NCI-H2029 treated with DMSO at 0.1 percent for 48 hours (cell line): ENCODE results near the gene NPC1L1.
"Not testable (repeated sequence)": the region's sequence is repeated elsewhere in the genome, so short reads cannot be mapped to it uniquely, and the experiment has no call there.

Source experiments
- DNase-seq: peaks from one replicate; lab custom pipeline; 2025; lab: John Stamatoyannopoulos, UW

NPC1L1 gene

DNA sequence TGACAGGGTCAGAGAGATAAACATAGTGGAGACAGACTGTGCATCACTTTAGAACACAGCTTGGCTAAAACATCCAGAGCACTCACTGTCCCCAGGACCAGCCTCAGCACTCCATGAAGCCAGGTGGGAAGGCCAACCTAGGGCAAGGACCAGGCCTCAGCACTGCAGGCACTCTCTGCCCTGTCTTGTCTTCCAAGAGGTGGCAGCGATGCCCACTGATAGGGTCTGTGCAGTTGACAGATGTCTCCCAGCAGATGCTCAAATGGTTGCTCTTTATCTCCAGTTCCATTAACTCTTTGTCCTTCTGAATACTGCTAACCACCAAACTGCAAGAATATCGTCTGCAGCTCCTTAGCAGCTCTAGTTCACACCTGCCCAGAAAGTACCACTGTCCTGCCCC, 23.5 kb upstream of the NPC1L1 start:
- DNase-seq, result no peak

DNA sequence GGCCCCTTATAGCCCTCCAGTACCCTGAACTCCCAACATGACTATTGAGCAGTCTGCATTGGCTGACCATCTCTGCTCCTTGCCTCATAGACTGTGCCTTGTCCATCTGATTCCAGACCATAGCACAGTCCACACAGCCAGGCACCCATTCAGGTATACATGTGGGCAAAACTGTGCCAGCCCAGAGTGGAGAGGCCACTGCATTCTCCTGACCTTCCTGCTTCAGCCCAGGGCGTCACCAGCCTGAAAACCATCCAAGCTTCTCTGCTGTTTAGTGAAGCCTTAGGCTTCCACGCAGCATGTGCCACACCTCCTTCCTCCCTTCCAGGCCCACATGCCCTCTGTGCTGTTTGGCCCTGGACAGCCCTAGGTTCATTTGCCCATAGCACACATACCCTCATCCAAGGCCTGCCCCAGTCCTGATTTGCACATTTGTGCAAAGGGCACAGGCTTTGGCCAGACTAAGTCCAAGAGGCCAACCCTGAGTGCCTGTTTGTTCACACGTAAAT, 22.1 kb upstream of the NPC1L1 start:
- no peak for DNase-seq

- DNase-seq, result not testable (repeated sequence)
Measured at GRCh38 chr7:44562622-44562962, 21.5 kb upstream of the NPC1L1 start.

DNA sequence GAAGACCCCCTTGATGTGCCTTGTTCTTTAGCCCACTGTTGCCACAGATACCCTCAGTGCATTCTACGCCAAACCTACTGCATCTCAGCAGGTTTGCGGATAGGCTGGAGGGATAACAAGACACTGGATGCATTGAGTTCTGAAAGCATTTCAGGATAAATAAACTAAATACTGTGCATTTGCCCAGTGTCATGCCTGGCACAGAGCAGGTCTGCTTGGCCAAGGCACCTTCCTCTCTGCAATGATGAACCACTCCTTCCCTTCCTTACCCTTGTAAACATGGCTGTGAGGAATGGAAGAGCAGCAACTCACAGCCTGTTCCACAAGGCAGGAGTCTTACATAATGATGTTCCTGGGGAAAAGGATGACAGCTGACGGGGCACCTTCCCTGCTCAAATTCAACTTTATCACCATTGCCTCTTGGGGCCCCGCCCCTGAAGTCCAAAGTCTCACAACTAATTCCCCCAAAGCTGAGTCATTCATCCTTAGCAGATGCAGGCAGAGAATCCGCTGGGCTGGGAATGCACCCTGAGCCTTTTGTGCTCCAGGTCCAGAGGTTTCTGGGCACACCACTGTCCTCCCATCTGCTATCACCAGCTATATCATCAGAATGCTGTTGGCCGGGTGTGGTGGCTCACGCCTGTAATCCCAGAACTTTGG, 21.0 kb upstream of the NPC1L1 start:
- no peak for DNase-seq

GRCh38 chr7:44561481-44561880, 20.4 kb upstream of the NPC1L1 start:
- no peak for DNase-seq

DNA sequence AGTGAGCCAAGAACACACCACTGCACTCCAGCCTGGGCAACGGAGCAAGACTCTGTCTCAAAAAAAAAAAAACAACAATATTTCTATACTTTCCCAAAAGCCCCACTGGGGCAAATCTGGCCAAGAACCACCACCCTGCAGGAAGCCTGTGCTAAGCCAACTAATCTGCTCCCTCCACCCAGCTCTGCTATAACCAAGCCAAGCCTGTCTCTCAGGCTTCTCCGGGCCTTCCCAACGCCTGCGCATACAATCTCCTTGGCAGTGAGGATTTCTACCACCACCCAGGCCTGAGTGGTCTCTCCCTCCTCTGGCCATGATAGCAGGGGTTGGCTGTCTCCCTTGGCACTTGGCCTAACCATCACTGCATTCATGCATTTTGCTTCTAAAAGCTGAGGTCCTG, 18.4 kb upstream of the NPC1L1 start:
- DNase-seq, result no peak

DNA sequence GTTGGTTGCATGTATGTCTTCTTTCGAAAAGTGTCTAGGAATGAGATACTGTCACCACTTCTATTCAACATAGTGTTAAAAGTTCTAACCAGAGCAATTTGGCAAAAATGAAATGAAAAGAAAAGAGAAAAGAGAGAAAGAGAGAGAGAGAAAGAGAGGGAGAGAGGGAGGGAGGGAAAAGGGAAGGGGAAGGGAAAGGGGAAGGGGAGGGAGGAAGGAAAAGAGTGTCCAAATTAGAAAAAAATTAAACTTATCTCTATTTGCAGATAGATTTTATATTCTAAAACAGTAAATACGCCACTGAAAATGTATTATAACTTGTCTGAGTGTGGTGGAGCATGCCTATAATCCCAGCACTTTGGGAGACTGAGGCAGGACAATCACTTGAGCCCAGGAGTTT, 16.4 kb upstream of the NPC1L1 start:
- no peak for DNase-seq

- no peak for DNase-seq
Measured at GRCh38 chr7:44555350-44555749, 14.2 kb upstream of the NPC1L1 start.

DNA sequence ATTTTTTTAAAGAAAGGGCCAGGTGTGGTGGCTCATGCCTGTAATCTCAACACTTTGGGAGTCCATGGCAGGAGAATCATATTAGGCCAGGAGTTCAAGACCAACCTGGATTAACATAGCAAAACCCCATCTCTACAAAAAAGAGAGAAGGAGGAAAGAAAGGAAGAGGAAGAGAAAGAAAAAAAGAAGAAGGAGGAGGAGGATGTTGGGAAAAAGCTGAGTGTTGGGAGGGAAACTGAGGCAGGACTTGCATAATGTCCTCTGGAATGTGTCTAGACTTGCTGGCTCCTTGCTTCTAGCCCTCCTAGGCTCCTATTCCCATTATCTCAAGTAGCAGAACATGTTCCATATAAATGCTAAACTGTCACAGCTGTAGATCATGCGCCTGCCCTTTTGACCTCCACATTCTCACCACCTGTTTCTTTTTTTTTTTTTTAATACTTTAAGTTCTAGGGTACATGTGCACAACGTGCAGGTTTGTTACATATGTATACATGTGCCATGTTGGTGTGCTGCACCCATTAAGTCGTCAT, 11.4 kb upstream of the NPC1L1 start:
- DNase-seq, result not testable (repeated sequence)

DNA sequence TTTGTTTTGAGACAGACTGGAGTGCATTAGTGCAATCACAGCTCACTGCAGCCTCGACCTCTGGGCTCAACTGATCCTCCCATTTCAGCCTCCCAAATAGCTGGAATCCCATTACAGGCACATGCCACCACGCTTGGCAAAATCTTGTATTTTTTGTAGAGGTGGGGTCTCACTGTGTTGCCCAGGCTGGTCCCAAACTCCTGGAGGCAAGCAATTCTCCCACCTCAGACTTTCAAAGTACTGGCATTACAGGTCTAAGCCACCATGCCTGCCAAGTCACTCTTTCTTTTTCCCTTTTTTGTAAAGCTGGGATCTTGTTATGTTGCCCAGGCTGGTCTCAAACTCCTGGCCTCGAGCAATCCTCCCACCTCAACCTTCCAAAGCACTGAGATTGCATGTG, 8.3 kb upstream of the NPC1L1 start:
- DNase-seq, result no peak

GRCh38 chr7:44548893-44549292, 7.8 kb upstream of the NPC1L1 start:
- DNase-seq, result no peak

DNA sequence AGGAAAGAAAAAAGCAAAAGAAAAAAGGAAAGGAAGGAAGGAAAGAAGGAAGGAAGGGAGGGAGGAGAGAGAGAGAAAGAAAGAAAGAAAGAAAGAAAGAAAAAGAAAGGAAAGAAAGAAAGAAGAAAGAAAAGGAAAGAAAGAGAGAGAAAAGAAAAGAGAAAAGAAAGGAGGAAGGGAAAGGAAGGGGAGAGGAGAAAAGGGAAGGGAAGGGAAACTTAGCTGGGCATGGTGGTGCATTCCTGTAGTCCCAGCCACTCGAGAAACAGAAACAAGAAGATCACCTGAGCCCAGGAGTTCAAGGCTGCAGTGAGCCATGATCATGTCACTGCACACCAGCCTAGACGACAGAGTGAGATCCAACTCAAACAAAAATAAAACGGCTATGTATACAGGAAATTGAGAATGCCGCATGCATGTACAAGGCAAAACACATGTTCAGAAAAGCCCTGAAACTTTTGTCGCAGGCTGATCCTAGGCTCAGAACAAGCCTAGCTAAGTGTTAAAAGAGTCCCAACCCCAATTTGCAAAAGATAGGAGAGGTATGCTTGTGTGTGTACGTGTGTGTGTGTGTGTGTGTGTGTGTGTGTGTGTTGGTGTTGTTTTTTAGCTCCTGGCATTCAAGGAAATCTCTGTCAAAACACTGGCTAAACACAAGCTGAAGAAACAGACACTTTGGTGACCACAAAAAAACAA, 6.6 kb upstream of the NPC1L1 start:
- no peak for DNase-seq

DNA sequence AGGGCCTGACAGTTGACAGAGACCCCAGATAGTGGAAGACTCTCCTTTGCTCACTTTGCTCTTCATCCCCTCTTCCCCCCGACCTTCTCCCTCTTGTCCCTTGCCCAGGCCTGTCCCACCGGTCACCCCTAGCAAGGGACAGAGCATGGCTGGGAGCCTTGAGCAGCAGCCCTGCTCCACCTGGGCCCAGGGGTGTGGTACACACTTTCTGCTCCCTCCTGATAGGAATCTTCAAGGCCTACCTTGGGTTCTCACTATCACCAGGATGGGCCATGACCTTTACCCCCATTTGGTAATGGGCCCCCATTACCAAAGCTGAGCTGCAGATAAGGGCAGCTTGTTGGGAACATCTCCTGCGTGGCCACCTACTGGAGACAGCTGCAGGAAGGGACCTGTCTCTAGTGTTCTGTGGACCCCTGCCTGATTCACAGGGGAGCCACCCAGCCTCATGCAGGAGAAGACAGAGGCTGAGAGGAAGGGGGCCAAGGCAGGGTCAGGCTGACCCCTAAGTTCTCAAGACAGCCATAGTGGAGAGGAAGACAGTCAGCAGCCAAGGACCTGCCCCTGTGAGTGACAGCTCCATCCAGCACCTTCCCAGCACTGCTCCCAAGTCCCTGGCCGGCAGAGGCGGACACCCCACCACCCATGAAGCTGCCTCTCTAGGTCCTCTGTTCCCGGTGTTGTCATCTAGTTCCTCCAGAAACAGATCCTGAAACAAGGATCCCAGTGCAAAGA, 913 bp upstream of the NPC1L1 start:
- DNase-seq, result no peak

GRCh38 chr7:44540592-44541027, 520 bp downstream of the NPC1L1 start:
- DNase-seq, result no peak

DNA sequence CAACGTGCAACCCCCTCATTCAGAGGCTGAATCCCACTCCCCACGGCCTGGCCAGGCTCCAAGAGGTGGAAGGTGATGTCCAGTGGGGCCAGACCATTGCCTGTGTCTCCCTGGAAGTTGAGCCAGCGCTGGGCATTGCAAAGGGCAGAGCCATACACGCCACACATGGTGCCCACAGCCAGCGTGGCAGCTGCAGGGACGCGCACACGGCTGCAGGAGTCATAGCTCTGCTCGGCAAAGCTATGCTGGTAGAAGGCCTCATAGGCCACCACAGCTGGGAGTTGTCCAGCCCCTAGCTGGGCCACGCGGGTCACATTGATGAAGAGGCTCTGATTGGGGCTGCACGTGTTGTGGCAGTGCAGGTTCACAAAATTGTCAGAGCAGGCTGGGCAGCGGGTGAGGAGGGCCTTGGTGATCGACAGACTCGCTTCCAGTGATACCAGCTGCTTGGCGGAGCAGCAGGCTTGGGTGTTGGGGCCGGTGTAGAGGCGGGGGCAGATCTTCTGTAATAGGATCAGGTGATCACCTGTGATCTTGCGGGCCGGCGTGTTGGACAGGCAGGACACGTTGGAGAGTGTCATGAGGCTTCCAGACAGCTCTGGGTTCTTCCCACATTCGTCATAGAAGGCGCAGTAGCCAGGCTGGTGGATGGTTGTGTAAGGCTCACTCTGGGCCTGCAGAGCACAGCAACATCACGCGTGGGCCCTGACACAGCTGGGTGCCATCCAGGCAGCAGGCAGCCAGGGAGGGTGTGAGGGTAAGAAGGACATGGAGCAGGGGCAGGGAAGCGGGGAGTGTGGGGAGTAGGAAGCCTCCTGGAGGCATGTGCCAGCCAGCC, 1.2 kb downstream of the NPC1L1 start:
- no peak for DNase-seq

DNA sequence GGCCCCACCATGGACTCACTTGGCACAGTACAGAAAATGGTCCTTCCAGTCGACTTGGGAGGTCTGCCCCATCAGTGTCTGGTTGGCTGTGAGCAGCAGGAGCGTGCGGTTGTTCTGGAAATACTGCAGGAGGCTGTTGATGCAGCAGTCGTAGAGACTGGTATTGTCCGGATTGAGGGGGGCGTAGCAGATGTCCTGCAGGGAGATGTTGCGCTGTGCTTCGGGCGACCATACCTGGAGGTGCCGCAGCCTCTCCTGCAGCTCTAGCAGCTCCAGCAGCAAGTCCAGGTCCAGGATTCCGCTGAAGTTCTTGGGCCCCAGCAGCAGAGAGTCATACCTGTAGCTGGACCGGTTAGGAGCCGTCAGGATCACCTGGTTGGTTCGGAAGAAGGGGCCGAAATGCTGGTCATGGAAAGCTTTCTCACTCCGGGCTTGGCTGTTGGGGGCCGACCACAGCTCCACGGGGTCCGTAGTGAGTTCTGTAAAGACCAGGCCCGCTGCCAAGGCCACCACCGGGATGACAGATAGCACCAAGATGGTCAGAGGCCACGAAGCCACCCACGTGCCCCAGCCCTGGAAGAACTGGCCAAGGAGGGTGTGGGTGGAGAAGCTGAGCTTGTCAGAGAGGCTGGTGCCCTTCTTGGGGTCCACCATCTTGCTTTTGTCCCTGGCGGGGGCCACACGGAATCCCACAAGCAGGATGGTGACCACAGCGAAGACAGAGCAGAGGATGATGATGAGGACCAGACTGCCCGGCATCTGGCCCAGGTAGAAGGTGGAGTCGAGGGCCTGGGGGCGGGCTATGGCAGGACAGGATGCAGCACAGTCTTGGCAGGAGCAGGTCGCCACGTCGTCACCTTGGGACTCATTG, 2.1 kb downstream of the NPC1L1 start:
- DNase-seq, result no peak

DNA sequence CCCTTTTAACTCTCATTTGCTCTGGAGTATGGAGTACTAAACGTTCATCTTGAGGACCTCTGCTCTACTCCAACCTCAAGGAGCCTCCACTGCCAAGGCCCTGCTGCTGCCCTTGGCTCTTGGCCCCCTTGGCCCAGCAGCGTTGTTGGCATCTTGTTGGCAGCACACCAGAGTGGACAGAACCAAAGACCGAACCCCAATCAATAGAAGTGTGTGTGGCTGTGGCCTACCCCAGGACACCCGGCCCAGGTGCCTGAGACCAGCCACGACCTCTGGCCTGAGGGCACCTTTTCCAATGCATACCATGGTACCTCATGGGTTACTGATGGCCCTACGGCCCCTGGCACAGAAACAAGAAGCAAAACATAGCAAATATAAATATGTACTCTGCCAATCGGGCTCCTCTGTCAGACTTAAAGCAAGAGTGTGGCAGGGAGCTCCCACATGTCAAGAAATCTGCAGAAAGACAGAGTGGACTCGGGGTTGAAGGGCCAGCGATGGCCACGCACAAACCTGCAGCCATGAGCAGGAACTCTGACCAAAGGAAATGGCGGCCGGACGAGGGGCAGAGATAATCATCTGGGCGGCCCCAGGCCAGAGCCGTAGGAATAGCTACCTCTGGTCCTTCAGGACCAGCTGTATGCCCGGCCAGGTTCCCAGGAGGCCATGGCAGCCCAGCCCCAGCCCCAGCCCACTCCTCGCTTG, 2.9 kb downstream of the NPC1L1 start:
- DNase-seq, result no peak

DNA sequence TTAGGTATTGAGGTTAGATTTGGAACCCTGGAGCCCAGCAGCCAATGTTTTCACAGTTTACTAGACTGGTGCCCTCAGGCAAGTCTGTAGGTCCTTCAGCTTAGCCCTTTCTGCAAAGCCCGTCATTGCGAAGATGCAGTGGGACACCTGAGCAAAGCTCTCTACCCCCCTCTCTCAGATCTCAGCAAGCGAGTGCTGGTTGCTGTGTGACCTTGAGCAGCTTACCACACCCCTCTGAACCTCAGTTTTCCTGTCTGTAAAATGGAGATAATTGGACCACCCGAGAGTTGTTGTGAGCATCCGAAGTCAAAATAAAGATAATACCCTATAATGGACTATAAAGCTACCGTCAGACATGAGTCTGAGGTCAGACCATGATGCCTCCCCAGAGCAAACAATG, 3.7 kb downstream of the NPC1L1 start:
- DNase-seq, result no peak

- no peak for DNase-seq
Measured at GRCh38 chr7:44536090-44536489, 5.0 kb downstream of the NPC1L1 start.

- no peak for DNase-seq
Measured at GRCh38 chr7:44535348-44536064, 5.6 kb downstream of the NPC1L1 start.
